GM21786 (cell line): ENCODE results near the gene PUS10.
A peak's percentile ranks its signal among the peaks of the same experiment; 100 is the strongest.
"Not testable (repeated sequence)": the region's sequence is repeated elsewhere in the genome, so short reads cannot be mapped to it uniquely, and the experiment has no call there.

ENCODE experiments used
- ATAC-seq: cut with Tn5 transposase; IDR thresholded peaks from one replicate; pipeline ENCODE4 v1.9.1; 2021; ENCODE audit not compliant: unreplicated experiment

PUS10 gene

DNA sequence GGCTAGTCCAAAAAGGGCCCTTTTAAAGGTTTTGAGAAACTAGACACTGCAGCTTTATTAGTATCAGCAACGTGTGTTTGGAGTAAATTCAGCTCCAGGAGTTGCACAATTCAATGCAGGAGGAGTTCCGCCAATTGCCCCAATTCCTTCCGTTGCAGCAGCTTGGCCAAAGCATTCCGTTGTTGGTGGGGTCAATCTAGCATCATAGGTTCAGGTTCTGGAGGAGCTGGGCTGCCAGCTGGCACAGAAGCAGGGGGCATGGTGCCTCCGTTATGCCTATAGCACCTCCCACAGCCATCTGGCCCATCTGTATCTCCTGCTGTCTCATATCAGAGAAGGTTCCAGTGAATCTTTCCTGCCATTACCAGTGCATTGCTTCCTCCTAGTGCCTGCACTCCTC is 81.3 kb downstream of the PUS10 start:
- no peak for ATAC-seq

- ATAC-seq, result no peak
These were observed 83.8 kb downstream of the PUS10 start for GRCh38 chr2:60934165-60934722.

DNA sequence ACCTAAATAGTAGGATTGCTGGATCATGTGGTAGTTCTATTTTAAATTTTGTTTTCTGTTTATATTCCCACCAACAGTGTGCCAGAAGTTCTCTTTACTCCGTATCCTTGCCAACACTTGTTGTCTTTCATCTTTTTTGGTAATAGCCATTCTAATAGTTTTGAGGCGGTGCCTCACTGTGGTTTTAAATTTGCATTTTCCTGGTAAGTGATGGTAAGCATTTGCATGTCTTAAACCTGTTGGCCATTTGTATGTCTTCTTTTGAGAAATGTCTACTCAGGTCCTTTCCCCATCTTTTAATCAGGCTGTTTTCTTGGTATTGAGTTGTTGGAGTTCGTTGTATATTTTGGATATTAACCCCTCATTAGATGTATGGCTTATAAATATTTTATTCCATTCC is 85.1 kb downstream of the PUS10 start:
- no peak for ATAC-seq

- ATAC-seq, result not testable (repeated sequence)
These were observed 86.0 kb downstream of the PUS10 start for GRCh38 chr2:60932061-60932460.

- ATAC-seq, result no peak
These were observed 91.1 kb downstream of the PUS10 start for GRCh38 chr2:60926741-60927552.

DNA sequence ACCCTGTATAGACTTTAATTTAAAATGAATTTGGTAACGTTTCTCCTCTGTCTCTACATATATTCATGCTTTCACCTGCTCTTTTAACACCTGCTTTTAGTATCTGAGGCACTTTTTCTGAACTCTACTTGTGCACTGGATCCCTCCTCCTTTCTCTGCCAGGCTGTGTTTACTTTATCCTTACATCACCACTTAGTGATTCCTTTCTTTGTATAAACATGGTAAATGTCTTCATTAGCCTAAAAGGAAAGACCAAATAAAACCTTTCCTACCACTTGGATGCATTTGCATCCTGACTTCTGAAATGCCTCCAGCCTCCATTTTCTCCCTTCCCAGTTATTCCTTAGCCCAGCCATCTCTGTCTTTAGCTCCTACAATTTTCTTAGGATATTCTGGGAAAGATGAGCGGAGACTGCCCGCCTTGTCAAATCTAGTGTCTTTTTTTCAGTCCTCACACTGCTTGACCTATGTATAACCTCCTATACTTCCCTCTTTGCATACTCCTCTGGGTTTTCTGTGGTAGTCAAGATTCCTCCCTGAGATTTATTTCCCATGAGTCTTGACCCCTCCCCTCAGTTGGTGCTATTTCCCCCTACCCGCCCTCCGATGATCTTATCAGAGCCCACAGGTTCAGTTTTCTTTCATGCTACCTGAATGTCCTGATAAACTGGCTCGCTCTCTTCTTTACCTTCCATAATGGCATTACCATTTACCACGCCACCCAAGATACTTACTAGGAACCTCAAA is 91.9 kb downstream of the PUS10 start:
- no peak for ATAC-seq

DNA sequence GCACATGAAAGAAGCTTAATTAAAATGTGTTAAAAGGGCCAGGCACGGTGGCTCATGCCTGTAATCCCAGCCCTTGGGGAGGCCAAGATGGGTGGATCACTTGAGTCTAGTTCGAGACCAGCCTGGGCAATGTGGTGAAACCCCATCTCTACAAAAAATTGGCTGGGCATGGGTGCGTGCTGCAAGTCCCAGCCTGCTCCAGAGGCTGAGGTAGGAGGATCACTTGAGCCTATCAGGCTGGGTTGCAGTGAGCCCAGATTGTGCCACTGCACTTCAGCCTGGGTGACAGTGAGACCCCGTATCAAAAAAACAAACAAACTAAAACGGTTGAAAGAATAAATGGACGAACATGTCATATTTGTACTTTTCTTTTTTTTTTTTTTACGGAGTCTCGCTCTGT is 110.7 kb downstream of the PUS10 start:
- ATAC-seq, result no peak

- no peak for ATAC-seq
These were observed 111.7 kb downstream of the PUS10 start for GRCh38 chr2:60906395-60906794.

GRCh38 chr2:60905867-60906266 is 112.2 kb downstream of the PUS10 start:
- not testable (repeated sequence) for ATAC-seq

GRCh38 chr2:60901296-60901695 is 116.8 kb downstream of the PUS10 start:
- not testable (repeated sequence) for ATAC-seq

DNA sequence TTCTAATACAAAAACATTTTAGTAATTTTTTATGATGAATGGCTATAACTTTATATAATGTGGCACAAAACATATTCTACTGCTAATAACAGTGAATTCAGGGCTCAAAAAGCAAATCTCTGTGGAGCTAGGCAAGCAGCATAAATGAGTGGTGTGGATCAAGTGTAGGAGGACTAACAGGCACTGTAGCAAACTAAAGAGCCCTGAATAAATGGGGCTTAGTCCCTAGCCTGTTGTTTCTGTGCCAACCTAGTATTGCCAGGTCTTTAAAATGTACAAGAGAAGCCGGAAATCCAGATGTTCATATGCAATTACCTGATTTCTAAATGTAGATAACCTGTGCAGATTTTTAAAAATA is 118.2 kb downstream of the PUS10 start:
- peak; percentile 21 for ATAC-seq

GRCh38 chr2:60899230-60899891 is 118.7 kb downstream of the PUS10 start:
- ATAC-seq, result peak; percentile 58

DNA sequence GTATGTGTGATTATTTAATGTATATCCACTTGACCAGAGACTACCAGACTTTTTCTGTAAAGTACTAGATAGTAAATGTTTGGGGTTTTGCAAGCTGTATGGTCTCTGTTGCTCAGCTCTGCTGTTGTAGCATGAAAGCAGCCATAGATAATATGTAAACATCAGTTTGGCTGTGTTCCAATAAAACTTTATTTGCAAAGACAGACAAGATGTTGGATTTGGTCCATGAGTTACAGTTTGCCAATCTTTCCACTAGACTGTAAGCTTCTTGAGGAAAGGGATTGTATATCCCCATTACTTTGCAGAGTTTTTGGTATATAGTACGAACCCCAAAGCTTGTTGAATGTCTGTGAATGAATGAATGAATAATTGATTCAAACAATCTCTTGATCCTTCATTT is 119.5 kb downstream of the PUS10 start:
- ATAC-seq, result no peak
